Limb (tissue), 2 donors: ENCODE data around the gene MAN2B1.
A peak's percentile ranks its signal among the peaks of the same experiment; 100 is the strongest.
"Not testable (repeated sequence)": the region's sequence is repeated elsewhere in the genome, so short reads cannot be mapped to it uniquely, and the experiment has no call there.

Source experiments
- DNase-seq, 2 donors: peaks; one replicate each; pipeline ENCODE4 v3.0.0-alpha.2; 2016; ENCODE audit errors: extremely low spot score in 2 of 2

MAN2B1 gene

GRCh38 chr19:12666265-12667048 lies at the start of gene MAN2B1, which contains the start of gene WDR83:
TSS of gene MAN2B1 (minus strand) at chr19:12666742. CDS start at chr19:12666701, 41 bp downstream.
TSS of gene WDR83 (plus strand) at chr19:12666807. CDS start at chr19:12669791, 2,984 bp downstream.
- DNase-seq: peak; percentile 75 to 90

DNA sequence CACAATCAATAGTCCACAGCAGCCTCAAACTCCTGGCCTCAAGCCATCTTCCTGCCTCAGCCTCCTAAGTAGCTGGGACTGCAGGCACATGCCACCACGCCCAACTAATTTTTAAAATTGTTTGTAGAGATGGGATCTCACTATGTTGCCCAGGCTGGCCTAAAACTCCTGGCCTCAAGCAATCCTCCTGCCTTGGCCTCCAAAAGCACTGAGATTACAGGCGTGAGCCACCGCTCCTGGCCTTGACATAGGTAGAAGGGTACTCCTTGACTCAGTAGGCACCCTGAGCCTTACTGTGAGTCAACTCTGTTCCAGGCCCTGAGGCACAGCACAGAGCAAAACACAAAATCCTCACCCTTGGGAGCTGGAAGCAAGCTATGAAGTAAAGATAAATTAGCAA lies 49.4 kb upstream of the MAN2B1 start:
- no peak for DNase-seq

DNA sequence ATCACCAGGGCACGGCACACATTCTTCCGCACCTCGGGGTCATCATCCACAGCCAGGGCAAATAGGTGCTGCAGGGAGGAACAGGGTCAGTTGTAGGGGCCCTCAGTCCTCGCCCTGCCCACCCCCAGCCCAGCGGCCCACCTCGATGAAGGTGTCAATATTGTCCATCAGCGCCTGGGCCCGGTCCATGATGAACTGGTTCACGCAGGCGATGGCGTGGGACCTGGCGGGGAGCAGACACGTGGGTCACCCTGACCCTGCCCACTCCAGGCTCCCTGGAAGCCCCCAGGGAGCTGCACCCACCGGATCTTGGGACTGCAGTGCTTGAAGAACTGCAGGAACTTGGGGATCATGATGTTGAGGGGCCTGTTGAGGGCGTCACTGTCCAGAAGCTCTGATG lies 48.6 kb upstream of the MAN2B1 start:
- DNase-seq: no peak

DNA sequence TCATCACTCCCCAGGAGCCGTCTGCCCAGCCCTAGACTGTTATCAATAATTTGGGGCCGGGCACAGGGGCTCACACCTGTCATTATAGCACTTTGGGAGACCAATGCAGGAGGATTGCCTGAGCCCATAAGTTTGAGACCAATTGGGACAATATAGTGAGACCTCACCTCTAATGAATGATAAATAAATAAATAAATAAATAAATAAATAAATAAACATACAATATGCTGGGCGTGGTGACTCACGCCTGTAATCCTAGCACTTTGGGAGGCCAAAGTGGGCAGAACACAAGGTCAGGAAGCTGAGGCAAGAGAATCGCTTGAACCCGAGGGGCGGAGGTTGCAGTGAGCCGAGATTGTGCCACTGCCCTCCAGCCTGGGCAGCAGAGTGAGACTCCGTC lies 46.8 kb upstream of the MAN2B1 start:
- not testable (repeated sequence) for DNase-seq

DNA sequence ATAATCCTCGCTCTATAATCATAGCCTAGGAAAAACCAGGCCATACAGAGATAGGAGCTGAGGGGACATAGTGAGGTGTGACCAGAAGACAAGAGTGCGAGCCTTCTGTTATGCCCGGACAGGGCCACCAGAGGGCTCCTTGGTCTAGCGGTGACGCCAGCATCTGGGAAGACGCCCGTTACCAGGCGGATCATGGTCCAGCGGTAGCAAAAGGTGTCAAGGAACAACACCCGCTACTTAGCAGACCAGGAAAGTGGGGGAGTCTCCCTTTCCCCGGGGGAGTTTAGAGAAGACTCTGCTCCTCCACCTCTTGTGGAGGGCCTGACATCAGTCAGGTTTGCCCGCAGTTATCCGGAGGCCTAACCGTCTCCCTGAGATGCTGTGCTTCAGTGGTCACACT lies 45.5 kb upstream of the MAN2B1 start:
- DNase-seq: not testable (repeated sequence)

- no peak for DNase-seq
Observed at GRCh38 chr19:12711187-12711586, 44.6 kb upstream of the MAN2B1 start.

- DNase-seq: no peak
Observed at GRCh38 chr19:12708641-12709040, 42.1 kb upstream of the MAN2B1 start.

- DNase-seq: no peak
Observed at GRCh38 chr19:12706332-12706718, 39.8 kb upstream of the MAN2B1 start.

- no peak for DNase-seq
Observed at GRCh38 chr19:12705654-12706331, 39.3 kb upstream of the MAN2B1 start.

DNA sequence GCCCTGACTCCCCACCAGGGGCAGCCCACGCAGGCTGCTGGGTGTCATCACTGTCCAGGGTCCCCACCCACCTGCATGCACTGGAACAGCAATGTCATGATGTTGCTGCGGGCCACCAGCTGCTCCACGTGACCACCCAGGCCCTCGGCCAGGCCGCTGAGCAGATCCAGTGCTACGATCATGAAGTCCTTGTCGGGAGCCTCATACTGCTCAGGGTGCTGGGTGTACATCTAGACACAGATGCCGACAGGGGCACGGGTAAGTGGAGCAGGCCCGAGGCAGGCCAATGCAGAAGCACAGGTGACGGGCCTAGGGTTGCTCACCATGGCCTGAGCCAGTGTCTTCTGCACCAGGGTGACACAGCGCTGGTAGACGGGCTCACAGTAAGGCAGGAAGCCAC lies 38.6 kb upstream of the MAN2B1 start:
- DNase-seq: no peak

GRCh38 chr19:12703046-12703445 lies 36.5 kb upstream of the MAN2B1 start:
- DNase-seq: peak in 1 of 2 donors; percentile 61

GRCh38 chr19:12701596-12702282 lies 35.2 kb upstream of the MAN2B1 start:
- DNase-seq: no peak

- no peak for DNase-seq
Observed at GRCh38 chr19:12698138-12698537, 31.6 kb upstream of the MAN2B1 start.

DNA sequence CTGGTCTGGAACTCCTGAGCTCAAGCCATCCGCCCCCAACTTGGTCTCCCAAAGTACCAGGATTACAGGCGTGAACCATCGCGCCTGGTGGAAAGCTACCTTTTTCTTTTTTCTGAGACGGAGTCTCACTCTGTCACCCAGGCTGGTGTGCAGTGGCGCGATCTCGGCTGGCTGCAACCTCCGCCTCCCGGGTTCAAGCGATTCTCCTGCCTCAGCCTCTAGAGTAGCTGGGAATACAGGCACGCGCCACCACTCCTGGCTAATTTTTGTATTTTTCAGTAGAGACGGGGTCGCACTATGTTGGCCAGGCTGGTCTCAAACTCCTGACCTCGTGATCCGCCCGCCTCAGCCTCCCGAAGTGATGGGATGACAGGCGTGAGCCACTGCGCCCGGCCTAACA lies 30.9 kb upstream of the MAN2B1 start:
- DNase-seq: not testable (repeated sequence)

GRCh38 chr19:12696366-12697335 lies 30.1 kb upstream of the MAN2B1 start, which contains the start of gene FBXW9:
TSS of gene FBXW9 (minus strand) at chr19:12696631. CDS start at chr19:12696581, 50 bp downstream.
- peak; percentile 89 to 98 for DNase-seq

- DNase-seq: no peak
Observed at GRCh38 chr19:12695997-12696365, 29.4 kb upstream of the MAN2B1 start.

- DNase-seq: no peak
Observed at GRCh38 chr19:12695514-12695913, 29.0 kb upstream of the MAN2B1 start.

- no peak for DNase-seq
Observed at GRCh38 chr19:12695096-12695495, 28.6 kb upstream of the MAN2B1 start.

DNA sequence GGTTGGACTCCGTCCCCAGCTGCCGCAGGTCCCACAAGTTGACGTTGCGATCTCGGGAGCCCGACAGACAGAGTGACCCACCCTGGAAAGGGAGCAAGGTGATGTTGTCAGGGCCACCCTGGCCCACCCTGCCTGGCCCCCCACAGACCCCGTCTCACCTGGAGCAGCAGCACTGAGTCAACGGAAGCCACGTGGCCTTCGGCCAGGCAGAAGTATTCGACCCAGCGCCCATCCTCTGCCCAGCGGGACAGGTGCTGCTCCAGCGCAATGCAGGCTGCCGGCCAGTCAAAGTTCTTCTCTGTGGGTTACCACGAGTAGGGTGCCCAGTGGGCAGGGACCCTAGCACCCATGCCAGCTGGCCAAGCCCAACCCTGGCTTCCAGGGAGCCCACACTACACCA lies 28.1 kb upstream of the MAN2B1 start:
- DNase-seq: no peak

DNA sequence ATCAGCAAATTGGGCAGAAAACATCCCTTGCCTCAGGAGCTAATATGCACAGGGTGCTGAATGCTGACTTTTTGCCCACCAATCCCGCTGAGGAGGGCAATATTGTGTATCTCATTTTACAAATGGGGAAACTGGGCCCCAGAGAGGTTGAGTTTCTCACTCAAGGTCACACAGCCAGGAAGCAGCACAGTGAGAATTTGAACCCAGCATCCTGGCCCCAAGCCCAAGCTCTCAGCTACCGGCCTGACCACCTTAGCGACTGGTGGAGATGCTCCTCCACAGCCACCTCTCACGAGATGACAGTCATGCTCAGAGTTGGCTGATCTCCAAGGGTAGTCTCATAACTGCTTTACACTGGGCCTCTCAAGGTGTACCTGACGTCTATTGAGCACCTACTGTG lies 26.4 kb upstream of the MAN2B1 start:
- no peak for DNase-seq
